IPS-NIHi7 (cell line): ENCODE data around the gene DAGLB.
"Not testable (repeated sequence)": the region's sequence is repeated elsewhere in the genome, so short reads cannot be mapped to it uniquely, and the experiment has no call there.

Experiments
- DNase-seq: peaks from one replicate; pipeline ENCODE4 v3.0.0; 2012; ENCODE audit warnings: mixed read lengths; ENCODE audit errors: extremely low spot score

Gene DAGLB

DNA sequence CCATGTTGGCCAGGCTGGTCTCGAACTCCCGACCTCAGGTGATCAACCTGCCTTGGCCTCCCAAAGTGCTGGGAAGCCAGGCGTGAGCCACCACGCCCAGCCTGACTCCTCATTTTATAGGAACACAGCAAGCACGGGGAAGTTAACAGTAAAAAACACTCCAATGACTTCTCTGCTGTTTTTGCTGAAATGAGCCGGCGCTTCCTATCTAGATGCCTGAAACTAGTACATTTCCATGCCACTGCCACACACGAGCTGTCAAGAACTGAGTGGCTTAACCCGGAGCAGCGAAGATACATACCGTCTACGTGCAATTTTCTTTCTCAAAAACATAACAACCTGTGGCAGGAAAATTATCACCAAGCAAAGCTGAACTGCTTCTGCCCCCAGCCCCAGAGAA, 16.8 kb downstream of the DAGLB start:
- DNase-seq = no peak

DNA sequence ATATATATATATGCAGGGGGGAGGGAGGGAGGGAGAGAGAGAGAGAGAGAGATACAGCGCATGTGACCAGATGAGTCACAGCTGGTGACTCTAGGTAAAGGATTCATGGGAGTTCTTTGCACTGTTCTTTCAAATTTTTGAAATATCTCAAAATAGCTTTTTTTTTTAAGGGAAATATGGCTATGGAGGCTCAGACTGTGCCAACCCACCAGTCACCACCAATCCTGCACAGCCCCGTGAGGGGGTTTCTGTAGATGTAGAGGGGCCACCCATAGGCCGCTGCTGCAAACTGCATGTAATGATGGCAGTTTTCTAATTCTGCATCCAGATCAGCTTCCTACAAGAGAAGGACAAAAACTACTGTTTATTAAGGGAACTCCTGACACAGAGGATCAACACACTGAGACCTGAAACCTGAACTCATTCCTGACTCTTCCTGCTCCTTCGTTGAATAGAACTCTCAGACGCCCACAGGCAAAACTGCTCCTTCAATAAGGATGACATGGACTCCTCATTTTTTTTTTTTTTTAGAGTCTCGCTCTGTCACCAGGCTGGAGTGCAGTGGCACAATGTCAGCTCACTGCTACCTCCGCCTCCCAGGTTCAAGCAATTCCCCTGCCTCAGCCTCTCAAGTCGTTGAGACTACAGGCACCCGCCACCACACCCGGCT, 17.3 kb downstream of the DAGLB start:
- DNase-seq = peak; percentile 58

GRCh38 chr7:6425948-6426347, 21.8 kb downstream of the DAGLB start:
- DNase-seq = no peak

GRCh38 chr7:6423942-6424701, 23.6 kb downstream of the DAGLB start:
- peak; percentile 53 for DNase-seq

DNA sequence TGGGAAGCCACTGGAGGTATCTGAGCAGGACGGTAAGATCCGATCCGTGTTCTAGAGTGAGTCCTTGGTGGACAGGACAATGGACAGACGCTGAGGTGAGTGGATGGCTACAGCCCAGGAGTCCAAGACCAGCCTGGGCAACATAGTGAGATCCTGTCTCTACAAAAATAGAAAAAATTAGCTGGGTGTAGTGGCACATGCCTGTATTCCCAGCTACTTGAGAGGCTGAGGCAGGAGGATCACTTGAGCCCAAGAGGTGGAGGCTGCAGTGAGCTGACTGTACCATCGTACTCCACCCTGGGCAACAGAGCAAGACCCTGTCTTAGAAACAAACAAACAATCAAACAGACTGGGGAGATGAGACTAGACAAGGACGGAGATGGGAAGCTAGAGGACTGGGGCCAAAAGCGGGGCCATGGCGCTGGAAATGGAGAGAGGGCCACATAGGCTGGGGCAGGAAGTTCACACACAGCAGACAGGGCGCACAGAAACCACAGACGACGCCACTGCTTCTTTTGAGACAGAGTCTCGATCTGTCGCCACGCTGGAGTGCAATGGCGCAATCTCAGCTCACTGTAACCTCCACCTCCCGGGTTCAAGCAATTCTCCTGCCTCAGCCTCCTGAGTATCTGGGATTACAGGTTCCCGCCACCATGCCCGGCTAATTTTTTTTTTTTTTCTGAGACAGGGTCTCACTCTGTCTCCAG, 24.7 kb downstream of the DAGLB start:
- no peak for DNase-seq

DNA sequence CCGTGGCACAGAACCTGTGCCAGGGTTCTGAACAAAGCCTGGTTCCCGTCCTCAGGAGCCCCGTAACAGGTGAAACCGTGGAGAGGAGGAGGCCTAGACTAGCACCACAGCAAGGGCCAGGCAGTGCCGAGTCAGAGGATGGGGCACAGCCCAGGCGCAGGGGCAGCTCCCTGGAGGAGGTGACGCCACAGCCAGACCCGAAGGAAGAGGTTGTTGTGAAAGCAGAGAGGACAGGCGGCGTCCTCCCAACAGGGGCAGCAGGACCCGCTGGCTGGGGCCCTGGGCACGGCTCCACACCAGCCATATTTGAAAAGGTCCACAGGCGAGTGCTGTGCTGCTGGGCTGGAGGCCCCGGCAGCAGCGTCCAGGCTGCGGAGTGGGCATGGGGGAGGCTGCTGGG, 25.7 kb downstream of the DAGLB start:
- DNase-seq = no peak

GRCh38 chr7:6420680-6421079, 27.1 kb downstream of the DAGLB start:
- DNase-seq = no peak

- no peak for DNase-seq
Observed at GRCh38 chr7:6419310-6419773, 28.4 kb downstream of the DAGLB start.

DNA sequence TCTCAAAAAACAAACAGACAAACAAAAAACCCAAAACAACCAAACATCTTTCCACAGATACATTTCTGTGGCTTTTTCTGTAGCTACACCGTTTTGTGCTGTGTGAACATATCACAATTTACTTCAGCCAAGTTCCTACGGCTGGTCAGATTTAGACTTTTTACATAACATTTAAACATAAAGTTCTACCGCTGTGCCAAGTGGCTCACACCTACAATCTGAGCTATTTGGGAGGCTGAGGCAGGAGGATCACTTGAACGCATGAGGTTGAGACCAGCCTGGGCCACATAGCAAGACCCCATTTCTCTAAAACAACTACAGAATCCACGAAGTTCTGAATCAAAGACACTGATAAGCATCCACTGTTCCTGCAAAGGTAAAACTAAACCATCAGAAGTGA, 30.3 kb downstream of the DAGLB start:
- DNase-seq = no peak

- DNase-seq = peak; percentile 87
Observed at GRCh38 chr7:6416516-6417145, 31.1 kb downstream of the DAGLB start.

DNA sequence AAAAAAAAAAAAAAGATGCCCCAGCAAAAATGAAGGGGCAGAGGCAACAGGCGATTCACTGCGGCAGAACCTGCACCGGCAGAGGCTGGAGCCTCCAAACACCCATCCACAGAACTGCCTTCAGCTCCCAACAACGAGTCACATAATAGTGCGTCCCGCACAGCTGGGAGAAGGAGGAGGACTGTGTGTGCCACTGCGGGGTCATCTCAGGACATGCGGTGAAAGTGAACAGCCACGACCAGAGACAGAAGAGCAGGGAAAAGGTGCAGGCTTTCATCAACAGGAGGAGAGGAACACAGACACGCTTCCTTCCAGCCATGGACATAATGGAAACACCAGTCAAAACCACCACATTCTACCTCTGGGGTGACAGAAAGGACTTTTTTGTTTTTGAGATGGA, 34.1 kb downstream of the DAGLB start:
- DNase-seq = no peak

DNA sequence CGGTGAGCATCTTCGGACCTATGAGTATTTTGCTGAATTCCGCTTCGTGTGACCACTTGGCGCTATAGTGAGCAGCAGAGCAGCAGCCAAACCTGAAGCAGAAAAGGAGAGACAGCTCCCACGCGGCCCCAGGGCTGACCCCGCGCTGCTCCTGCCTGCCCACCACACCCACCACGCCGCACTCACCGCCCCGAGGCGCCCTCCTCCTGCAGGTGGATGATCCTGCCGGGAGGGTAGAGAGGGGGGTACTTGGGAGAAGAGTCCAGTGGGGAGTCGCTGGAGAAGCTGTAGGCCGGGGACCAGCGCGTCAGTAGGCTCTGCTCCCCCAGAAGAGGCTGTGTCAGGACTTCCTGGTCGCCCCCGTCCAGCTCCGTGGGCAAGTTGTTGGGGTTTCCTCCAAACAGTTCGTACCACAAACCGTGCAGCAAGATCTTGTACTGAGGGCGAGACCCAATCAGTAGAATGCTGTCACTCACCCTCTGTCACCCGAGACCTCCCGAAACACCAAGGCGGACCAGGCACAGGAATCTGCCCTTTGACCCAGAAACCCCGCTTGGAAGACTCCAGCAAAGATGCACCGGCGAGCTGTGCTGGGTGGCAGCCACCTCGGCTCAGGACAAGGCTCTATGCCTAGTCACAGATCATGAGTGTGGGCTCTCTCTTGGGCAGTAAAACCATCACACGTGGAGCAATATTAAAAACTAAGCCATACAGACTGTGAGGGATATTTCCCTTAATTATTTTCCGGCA, 37.6 kb downstream of the DAGLB start:
- no peak for DNase-seq

DNA sequence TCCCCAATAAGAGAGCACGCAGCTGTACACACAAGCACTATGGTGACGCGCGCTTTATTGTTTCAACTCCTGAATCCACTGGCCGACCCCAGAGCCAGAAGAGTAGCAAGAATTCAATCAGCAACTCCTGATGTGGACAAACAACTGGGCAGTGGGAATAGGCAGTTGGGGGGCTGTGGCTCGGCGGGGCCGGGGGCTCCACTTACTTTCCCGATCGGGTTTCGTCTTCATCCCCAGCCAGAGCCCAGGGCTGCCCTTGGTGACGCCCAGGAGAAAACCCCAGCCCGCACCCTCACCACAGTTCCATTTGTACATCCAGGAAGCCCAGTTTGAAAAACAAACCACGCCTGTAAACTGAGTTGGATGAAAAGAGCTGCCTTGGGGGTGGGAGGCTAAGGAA, 38.7 kb downstream of the DAGLB start:
- DNase-seq = no peak

DNA sequence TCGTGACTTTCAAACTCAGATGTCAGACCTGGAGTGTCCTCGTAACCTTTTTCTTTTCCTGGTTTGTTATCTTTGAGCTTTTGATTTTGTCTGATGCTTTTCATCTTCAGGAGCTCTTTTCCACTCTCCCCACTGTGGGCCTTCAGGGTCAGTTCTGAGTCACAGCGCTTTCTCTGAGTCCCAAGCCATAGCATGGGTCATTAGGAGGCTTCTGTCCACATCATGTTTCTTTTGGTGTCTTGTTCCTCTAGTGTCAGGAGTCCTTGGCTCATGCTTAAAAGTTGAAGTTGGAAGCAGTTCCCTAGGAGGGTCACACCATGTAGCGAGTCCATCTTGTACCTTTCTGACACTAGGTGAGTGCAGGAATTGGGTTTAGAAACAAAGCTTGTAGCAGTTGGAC, 40.3 kb downstream of the DAGLB start:
- no peak for DNase-seq

DNA sequence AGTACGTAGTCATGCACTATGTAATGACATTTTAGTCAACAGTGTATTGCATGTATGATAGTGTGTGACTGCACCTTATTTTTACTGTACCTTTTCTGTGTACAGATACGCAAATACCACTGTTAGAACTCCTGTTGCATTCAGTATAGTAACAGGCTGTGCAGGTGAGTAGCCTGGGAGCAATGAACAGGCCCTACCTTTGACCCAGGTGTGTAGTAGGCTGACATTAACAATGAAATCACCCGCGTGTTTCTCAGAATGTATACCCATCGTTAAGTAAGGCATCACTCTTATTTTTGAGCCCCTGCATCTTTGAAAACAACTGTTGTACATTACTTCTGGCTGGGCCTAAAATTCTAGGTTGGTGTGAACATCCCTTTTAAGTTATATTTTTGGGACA, 41.6 kb downstream of the DAGLB start:
- no peak for DNase-seq

GRCh38 chr7:6403907-6404306, 43.8 kb downstream of the DAGLB start:
- no peak for DNase-seq

DNA sequence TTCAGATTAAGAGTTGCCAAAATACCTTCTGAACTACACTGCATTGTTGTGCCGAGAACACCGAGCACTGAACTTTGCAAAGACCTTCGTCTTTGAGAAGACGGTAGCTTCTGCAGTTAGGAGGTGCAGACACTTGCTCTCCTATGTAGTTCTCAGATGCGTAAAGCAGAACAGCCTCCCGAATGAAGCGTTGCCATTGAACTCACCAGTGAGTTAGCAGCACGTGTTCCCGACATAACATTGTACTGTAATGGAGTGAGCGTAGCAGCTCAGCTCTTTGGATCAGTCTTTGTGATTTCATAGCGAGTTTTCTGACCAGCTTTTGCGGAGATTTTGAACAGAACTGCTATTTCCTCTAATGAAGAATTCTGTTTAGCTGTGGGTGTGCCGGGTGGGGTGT, 45.0 kb downstream of the DAGLB start:
- DNase-seq = no peak

GRCh38 chr7:6402041-6402440, 45.7 kb downstream of the DAGLB start:
- DNase-seq = no peak

GRCh38 chr7:6401536-6401935, 46.2 kb downstream of the DAGLB start:
- no peak for DNase-seq

- DNase-seq = not testable (repeated sequence)
Observed at GRCh38 chr7:6400243-6401105, 47.3 kb downstream of the DAGLB start.

DNA sequence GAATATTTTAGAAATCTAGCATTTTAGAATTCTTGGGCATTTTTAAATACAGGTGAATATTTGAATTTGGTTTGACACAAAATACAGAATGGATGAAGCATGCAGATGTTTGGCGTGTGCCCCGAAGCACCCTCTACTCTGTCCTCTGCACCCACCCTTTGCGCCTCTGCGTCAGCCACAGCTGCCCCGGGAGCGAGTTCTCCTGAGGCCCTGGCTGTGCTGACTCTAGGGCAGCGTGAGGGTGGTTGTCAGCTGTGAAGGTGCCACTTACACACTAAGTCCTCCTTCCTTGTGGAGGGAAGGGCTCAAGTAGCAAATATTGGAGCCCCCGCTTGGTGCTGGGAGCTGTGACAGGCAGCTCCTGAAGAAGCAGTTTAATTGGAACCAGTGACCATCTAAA, 48.4 kb downstream of the DAGLB start:
- no peak for DNase-seq
